ENCODE results near the gene LRRC7. TPM values are rescaled to one million over a fixed set of nuclear protein-coding genes. Genes with fewer than 3 reads are reported as not detected.

The LRRC7 gene
- total and polyA plus RNA-seq, 4 donors, result 19.5 to 75.0 (median 46.5) TPM

DNA sequence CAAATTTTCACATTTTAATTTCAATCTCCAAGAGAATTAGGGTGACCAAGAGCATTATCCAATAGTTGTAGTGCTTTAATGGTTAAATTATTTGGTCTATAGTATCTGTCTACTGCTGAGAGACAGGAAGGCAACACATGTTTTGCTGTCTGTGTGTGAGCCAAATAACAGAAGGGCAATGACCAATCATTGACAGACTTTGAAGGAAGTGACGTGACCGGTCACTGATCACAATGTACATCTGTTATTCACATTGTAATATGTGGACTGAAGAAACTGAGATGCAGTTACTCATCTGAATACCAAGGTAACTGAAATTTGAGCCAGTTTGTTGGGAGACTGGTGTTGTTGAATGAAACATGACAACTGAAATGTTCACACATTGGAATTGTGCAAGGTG, 440.9 kb downstream of the LRRC7 start:
- Histone ChIP-seq H3K27me3 (ENCODE audit: control insufficient read depth, insufficient read depth, low read length) (no peaks in the 10 kb centered on the region), H3K36me3 (ENCODE audit: control insufficient read depth, insufficient read depth, low read length) (no peaks in the 10 kb centered on the region), H3K9me3 (ENCODE audit: control insufficient read depth, insufficient read depth, low read length) (no peaks in the 10 kb centered on the region), H3K4me3 (ENCODE audit: low read depth, low read length) (no peak overlapping the region), H3K4me1 (ENCODE audit: control insufficient read depth, insufficient read depth, low read length) (no peaks in the 10 kb centered on the region), H3K27ac (ENCODE audit: low read depth, low read length) (no peak overlapping the region)
- DNase-seq (ENCODE audit: low read depth in 4 of 6, low spot score in 6 of 6), result no peak
- WGBS (ENCODE audit: insufficient coverage), result no CpG with 5 or more reads among the region's 2 CpGs

DNA sequence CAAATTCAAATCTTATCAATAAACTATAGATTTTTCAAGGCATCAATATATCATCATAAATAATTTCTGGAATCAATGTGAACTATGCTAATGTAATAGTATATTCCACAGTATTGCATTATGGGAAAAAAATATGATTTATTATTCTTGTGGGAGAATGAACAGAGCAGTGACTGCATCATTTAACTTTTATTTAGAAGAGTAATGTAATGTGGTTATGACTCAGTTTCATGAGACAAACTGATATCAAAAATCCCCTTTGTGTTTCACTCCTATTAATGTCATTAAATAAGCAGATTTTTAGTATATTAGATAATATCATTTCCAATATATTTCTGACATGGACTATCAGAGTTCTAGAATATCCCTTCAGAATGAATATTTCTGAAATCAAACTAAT, 450.0 kb downstream of the LRRC7 start:
- no peak overlapping the region for H3K4me3 ChIP-seq (ENCODE audit: low read depth, low read length)
- no peak for DNase-seq (ENCODE audit: low read depth in 4 of 6, low spot score in 6 of 6)
- H3K9me3 ChIP-seq (ENCODE audit: control insufficient read depth, insufficient read depth, low read length), result no peaks in the 10 kb centered on the region
- no peaks in the 10 kb centered on the region for H3K27me3 ChIP-seq (ENCODE audit: control insufficient read depth, insufficient read depth, low read length)
- H3K27ac ChIP-seq (ENCODE audit: low read depth, low read length), result no peak overlapping the region
- no peaks in the 10 kb centered on the region for H3K36me3 ChIP-seq (ENCODE audit: control insufficient read depth, insufficient read depth, low read length)
- H3K4me1 ChIP-seq (ENCODE audit: control insufficient read depth, insufficient read depth, low read length), result no peaks in the 10 kb centered on the region

DNA sequence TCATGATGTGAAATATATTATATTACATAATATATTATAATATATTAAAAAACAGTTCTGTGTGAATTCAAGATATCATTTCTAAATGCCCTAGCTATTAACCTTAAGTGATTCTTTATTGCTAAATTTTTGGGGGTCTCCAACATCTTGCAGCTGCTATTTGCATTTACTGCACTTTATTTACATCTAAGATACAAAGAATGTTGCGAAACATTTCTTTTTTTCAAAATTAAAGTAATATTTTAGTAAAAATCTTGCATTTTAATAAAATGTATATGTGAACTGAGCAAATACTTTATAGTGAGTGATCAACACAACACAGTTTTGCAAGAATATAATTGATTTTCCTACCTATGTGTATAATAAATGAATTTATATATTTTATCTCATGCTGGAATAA, 456.6 kb downstream of the LRRC7 start:
- DNase-seq (ENCODE audit: low read depth in 4 of 6, low spot score in 6 of 6), result no peak
- Histone ChIP-seq H3K9me3 (ENCODE audit: control insufficient read depth, insufficient read depth, low read length) (no peaks in the 10 kb centered on the region), H3K36me3 (ENCODE audit: control insufficient read depth, insufficient read depth, low read length) (peaks cover 3% of the 10 kb centered on the region), H3K27me3 (ENCODE audit: control insufficient read depth, insufficient read depth, low read length) (no peaks in the 10 kb centered on the region), H3K4me3 (ENCODE audit: low read depth, low read length) (no peak overlapping the region), H3K4me1 (ENCODE audit: control insufficient read depth, insufficient read depth, low read length) (no peaks in the 10 kb centered on the region), H3K27ac (ENCODE audit: low read depth, low read length) (no peak overlapping the region)
- WGBS (ENCODE audit: insufficient coverage), result no CpG with 5 or more reads among the region's 1 CpG

DNA sequence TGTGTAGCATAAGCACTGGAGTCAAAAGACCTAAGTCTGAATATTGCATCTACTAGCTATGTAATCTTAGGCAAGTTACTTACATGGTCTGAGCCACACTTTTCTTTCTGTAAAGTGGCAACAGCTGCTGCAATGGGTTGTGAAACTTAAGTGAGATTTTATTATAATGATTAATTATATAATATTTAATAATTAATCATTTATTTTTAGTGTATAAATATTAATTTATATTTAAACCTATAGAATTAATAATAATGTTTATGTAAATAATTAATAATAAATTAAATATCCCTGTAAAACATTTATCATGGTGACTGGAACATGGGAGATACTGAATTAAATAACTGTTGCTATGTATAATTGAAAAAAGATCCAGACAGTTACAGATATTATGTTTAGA, 457.3 kb downstream of the LRRC7 start:
- H3K27ac ChIP-seq (ENCODE audit: low read depth, low read length), result no peak overlapping the region
- no peaks in the 10 kb centered on the region for H3K9me3 ChIP-seq (ENCODE audit: control insufficient read depth, insufficient read depth, low read length)
- no peaks in the 10 kb centered on the region for H3K4me1 ChIP-seq (ENCODE audit: control insufficient read depth, insufficient read depth, low read length)
- H3K27me3 ChIP-seq (ENCODE audit: control insufficient read depth, insufficient read depth, low read length), result no peaks in the 10 kb centered on the region
- no peak overlapping the region for H3K4me3 ChIP-seq (ENCODE audit: low read depth, low read length)
- DNase-seq (ENCODE audit: low read depth in 4 of 6, low spot score in 6 of 6), result no peak
- peaks cover 3% of the 10 kb centered on the region for H3K36me3 ChIP-seq (ENCODE audit: control insufficient read depth, insufficient read depth, low read length)

DNA sequence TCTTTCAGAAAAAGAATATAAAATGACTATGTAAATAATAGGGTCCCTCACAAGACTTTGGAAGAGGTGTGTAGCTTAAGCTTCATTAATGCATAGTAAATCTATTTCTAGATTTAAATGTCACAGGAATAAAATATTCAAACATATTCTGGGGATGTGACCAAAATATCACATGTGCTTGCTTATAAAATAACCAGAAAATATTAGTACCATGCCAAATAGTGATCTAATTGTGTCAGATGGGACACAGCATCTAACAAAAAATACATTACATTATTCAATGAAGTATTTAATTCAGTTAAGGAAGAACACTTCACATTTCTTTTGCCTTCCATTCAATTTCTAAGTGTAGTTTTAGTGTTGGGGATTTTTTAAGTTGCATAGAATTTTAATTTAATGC, 458.1 kb downstream of the LRRC7 start:
- Histone ChIP-seq H3K4me1 (ENCODE audit: control insufficient read depth, insufficient read depth, low read length) (no peaks in the 10 kb centered on the region), H3K27me3 (ENCODE audit: control insufficient read depth, insufficient read depth, low read length) (no peaks in the 10 kb centered on the region), H3K27ac (ENCODE audit: low read depth, low read length) (no peak overlapping the region), H3K4me3 (ENCODE audit: low read depth, low read length) (no peak overlapping the region), H3K9me3 (ENCODE audit: control insufficient read depth, insufficient read depth, low read length) (no peaks in the 10 kb centered on the region), H3K36me3 (ENCODE audit: control insufficient read depth, insufficient read depth, low read length) (peaks cover 3% of the 10 kb centered on the region)
- DNase-seq (ENCODE audit: low read depth in 4 of 6, low spot score in 6 of 6), result peak in 1 of 6 donors; percentile 24

DNA sequence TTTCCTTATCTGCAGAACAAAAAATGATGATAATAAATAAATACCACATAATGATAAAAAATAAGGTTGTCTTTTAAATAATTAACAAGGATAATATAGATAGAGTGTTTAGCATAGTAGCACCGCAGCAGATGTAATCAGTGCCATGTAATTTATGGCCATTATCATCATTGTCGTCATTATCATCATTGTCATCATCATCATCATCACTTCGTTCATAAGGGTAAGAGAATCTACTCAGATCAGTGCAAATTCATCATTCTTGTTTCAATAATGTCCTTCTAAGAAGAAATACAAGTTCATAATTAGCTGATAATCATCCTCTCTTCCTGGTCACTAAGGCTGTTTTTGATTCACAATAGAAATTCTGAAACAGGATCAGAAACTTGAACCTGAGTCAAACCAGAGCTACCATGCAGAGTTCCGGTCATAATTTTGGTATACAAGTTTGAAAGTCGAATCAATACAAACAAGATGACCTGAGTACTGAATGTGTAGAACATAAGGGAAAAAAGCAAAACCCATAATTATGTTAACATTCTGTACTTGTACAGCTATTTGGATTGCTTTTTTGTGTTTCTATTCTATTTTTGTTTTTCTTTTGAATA, 465.6 kb downstream of the LRRC7 start:
- Histone ChIP-seq H3K36me3 (ENCODE audit: control insufficient read depth, insufficient read depth, low read length) (no peaks in the 10 kb centered on the region), H3K4me1 (ENCODE audit: control insufficient read depth, insufficient read depth, low read length) (no peaks in the 10 kb centered on the region), H3K27me3 (ENCODE audit: control insufficient read depth, insufficient read depth, low read length) (no peaks in the 10 kb centered on the region), H3K9me3 (ENCODE audit: control insufficient read depth, insufficient read depth, low read length) (no peaks in the 10 kb centered on the region), H3K27ac (ENCODE audit: low read depth, low read length) (no peak overlapping the region), H3K4me3 (ENCODE audit: low read depth, low read length) (no peak overlapping the region)
- no CpG with 5 or more reads among the region's 5 CpGs for WGBS (ENCODE audit: insufficient coverage)
- DNase-seq (ENCODE audit: low read depth in 4 of 6, low spot score in 6 of 6), result no peak

DNA sequence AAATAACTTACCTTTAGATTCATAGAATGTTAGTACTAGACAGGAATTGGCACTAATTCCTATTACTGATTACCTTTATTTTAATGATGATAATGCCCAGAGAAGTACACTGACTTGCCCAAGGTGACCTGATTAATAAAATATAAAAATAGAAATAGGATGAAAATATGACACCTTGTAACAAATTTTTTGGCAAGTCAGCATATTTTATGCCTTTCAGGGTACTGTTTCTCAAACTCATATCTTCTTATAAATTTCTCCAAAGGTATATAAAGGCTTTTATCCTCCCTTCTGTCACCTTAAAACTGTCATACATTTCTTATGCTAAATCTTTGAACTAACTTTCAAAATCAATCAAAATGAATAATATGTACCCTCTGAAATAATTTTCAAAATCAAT, 466.2 kb downstream of the LRRC7 start:
- no peaks in the 10 kb centered on the region for H3K27me3 ChIP-seq (ENCODE audit: control insufficient read depth, insufficient read depth, low read length)
- DNase-seq (ENCODE audit: low read depth in 4 of 6, low spot score in 6 of 6), result no peak
- no peaks in the 10 kb centered on the region for H3K4me1 ChIP-seq (ENCODE audit: control insufficient read depth, insufficient read depth, low read length)
- H3K27ac ChIP-seq (ENCODE audit: low read depth, low read length), result no peak overlapping the region
- no peak overlapping the region for H3K4me3 ChIP-seq (ENCODE audit: low read depth, low read length)
- no peaks in the 10 kb centered on the region for H3K9me3 ChIP-seq (ENCODE audit: control insufficient read depth, insufficient read depth, low read length)
- H3K36me3 ChIP-seq (ENCODE audit: control insufficient read depth, insufficient read depth, low read length), result peaks cover 2% of the 10 kb centered on the region

DNA sequence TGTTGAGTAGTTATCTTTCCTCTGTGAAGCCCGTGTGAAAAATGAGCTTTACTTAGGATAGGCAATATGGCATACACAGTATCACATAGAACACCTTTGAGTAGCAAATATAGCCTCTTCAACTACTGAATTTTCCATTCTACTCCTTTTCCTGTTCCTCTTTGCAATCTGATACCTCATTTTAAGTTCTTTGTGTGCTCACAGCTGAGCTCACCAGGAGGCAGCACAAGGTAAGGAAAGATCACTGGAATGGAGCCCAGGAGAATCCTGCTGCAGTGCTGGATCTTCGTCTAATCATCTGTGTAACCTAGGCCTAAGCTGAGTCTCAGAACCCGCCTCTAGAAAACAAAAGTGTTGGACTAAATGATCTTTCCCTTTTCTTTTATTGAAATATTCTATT, 466.7 kb downstream of the LRRC7 start:
- H3K27ac ChIP-seq (ENCODE audit: low read depth, low read length), result no peak overlapping the region
- H3K27me3 ChIP-seq (ENCODE audit: control insufficient read depth, insufficient read depth, low read length), result no peaks in the 10 kb centered on the region
- no peak overlapping the region for H3K4me3 ChIP-seq (ENCODE audit: low read depth, low read length)
- no CpG with 5 or more reads among the region's 3 CpGs for WGBS (ENCODE audit: insufficient coverage)
- H3K4me1 ChIP-seq (ENCODE audit: control insufficient read depth, insufficient read depth, low read length), result no peaks in the 10 kb centered on the region
- H3K9me3 ChIP-seq (ENCODE audit: control insufficient read depth, insufficient read depth, low read length), result no peaks in the 10 kb centered on the region
- H3K36me3 ChIP-seq (ENCODE audit: control insufficient read depth, insufficient read depth, low read length), result peaks cover 5% of the 10 kb centered on the region
- DNase-seq (ENCODE audit: low read depth in 4 of 6, low spot score in 6 of 6), result peak in 4 of 6 donors; percentile 15 to 61 (median 38)

DNA sequence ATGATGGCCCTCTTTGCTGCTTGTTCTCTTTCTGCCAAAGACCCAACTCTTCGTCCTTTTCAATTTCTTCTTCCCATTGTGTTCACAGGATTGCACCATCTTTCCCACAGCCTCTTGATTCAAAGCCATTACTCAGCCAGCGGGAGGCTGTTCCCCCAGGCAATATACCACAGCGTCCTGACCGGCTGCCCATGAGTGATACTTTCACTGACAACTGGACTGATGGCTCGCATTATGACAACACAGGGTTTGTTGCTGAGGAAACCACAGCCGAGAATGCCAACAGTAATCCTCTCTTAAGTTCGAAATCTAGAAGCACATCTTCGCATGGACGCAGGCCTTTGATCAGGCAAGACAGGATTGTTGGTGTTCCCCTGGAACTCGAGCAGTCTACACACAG, 470.3 kb downstream of the LRRC7 start:
- Histone ChIP-seq H3K27ac (ENCODE audit: low read depth, low read length) (no peak overlapping the region), H3K36me3 (ENCODE audit: control insufficient read depth, insufficient read depth, low read length) (peaks cover 5% of the 10 kb centered on the region), H3K4me1 (ENCODE audit: control insufficient read depth, insufficient read depth, low read length) (no peaks in the 10 kb centered on the region), H3K27me3 (ENCODE audit: control insufficient read depth, insufficient read depth, low read length) (no peaks in the 10 kb centered on the region), H3K9me3 (ENCODE audit: control insufficient read depth, insufficient read depth, low read length) (no peaks in the 10 kb centered on the region), H3K4me3 (ENCODE audit: low read depth, low read length) (no peak overlapping the region)
- 83% methylated on average over 9 of the region's 10 CpGs for WGBS (ENCODE audit: insufficient coverage)
- DNase-seq (ENCODE audit: low read depth in 4 of 6, low spot score in 6 of 6), result no peak

DNA sequence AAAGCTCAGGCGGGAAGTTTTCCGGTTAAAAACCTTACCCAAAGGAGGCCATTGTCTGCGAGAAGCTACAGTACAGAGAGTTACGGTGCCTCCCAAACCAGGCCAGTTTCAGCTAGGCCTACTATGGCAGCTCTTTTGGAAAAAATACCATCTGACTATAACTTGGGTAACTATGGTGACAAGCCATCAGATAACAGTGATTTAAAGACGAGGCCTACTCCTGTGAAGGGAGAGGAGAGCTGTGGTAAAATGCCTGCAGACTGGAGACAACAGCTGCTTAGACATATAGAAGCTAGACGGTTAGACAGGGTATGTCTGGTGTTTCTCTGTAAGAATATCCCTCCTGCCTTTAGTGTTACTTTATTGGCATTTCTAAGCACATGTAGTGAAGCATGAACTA, 471.8 kb downstream of the LRRC7 start:
- Histone ChIP-seq H3K4me3 (ENCODE audit: low read depth, low read length) (no peak overlapping the region), H3K27me3 (ENCODE audit: control insufficient read depth, insufficient read depth, low read length) (no peaks in the 10 kb centered on the region), H3K9me3 (ENCODE audit: control insufficient read depth, insufficient read depth, low read length) (no peaks in the 10 kb centered on the region), H3K27ac (ENCODE audit: low read depth, low read length) (no peak overlapping the region), H3K36me3 (ENCODE audit: control insufficient read depth, insufficient read depth, low read length) (peaks cover 5% of the 10 kb centered on the region), H3K4me1 (ENCODE audit: control insufficient read depth, insufficient read depth, low read length) (no peaks in the 10 kb centered on the region)
- WGBS (ENCODE audit: insufficient coverage), result 84% methylated on average over 4 of the region's 6 CpGs
- DNase-seq (ENCODE audit: low read depth in 4 of 6, low spot score in 6 of 6), result no peak
